ENCODE measurements around the gene PML.
A peak's percentile ranks its signal among the peaks of the same experiment; 100 is the strongest.
"Not testable (repeated sequence)": the region's sequence is repeated elsewhere in the genome, so short reads cannot be mapped to it uniquely, and the experiment has no call there.

PML gene

GRCh38 chr15:73959012-73959581 lies 35.4 kb upstream of the PML start:
- no peak for DNase-seq (ENCODE audit: low read depth)

- DNase-seq (ENCODE audit: low read depth) = no peak
Measured at GRCh38 chr15:73959801-73960200, 34.7 kb upstream of the PML start.

- not testable (repeated sequence) for DNase-seq (ENCODE audit: low read depth)
Measured at GRCh38 chr15:73960472-73961070, 33.9 kb upstream of the PML start.

DNA sequence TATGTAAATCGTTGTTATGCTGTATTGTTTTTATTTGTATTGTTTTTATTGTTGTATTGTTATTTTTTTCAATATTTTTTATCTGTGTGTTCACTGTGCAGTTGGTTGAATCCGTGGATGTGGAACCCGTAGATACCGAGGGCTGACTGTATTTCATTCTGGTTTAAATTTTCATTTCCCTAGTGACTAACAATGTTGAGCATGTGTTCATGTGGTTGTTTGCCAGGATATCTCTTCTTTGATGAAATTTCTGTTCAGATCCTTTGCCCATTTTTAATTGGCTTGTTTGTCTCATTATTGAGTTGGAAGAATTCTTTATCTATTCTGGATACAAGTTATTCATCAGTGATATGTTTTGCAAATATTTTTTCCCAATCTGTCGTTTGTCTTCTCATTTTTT lies 32.1 kb upstream of the PML start:
- no peak for DNase-seq (ENCODE audit: low read depth)

- DNase-seq (ENCODE audit: low read depth) = peak; percentile 77
Measured at GRCh38 chr15:73964736-73965093, 29.8 kb upstream of the PML start.

- DNase-seq (ENCODE audit: low read depth) = peak; percentile 28
Measured at GRCh38 chr15:73965094-73965757, 29.3 kb upstream of the PML start.

DNA sequence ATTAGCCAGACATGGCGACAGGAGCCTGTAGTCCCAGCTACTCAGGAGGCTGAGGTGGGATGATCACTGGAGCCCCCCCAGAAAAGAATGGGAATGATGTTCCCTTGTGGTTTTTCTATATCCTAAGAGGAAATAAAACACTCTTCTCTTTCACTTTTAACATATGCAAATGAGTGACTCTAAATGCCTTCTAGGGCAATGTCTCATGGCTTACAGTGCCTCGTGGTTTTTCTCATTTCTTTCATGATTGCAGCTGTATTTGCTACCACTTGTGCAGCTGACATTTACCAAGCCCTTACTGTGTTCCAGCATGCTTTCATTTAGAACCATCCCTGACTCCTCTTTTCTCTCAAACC lies 28.8 kb upstream of the PML start:
- DNase-seq (ENCODE audit: low read depth) = no peak

GRCh38 chr15:73968461-73968860 lies 26.1 kb upstream of the PML start:
- DNase-seq (ENCODE audit: low read depth) = no peak

- DNase-seq (ENCODE audit: low read depth) = no peak
Measured at GRCh38 chr15:73969151-73969759, 25.3 kb upstream of the PML start.

DNA sequence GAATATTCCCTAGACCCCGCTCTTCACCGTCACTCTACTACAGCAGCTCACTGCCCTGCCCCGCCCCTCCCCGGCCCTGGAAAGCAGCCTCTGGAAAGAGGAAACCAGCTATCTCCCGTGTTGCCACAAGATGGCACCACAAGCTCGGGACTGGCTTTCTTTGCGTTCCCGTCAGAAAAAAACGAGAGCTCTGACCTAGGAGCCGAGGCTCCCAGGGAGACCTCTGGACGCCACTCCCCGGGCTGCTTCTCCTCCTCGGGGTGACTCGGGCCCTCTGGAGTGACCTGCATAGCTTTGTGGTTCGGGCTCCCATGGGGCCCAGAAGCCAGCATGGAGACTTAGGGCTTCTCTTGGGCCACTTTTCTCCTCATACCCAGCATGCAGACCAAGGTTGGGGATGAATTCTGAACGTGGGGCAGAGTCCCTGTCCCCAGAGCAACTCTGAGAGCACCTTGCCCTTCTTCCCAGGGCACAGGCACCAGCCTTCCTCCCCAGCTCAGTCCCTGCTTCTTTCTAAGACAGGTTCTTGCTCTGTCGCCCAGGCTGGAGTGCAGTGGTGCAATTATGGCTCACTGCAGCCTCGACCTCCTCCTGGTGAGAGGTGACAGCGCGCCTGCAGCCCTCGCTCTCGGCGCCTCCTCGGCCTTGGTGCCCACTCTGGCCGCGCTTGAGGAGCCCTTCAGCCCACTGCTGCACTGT lies 21.4 kb upstream of the PML start:
- peak; percentile 67 for DNase-seq (ENCODE audit: low read depth)

- DNase-seq (ENCODE audit: low read depth) = not testable (repeated sequence)
Measured at GRCh38 chr15:73973683-73974200, 20.8 kb upstream of the PML start.

GRCh38 chr15:73975440-73976125 lies 18.9 kb upstream of the PML start:
- DNase-seq (ENCODE audit: low read depth) = not testable (repeated sequence)

DNA sequence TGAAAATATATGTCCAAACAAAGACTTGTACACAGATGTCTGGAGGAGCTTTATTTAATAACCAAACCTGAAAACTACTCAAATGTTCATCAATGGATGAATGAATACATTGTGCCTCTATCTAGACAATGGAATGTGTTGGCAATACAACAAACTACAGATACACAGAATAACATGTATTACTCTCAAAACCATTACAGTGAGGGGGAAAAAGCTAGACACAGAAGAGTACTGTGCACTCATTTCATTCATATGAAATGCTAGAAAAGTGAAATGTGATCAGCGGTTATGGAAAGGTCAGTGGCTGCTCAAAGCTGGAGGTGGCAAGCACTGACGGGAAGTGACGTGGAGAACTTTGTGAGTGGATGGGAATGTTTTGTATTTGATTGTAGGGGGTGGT lies 15.6 kb upstream of the PML start:
- DNase-seq (ENCODE audit: low read depth) = no peak

- DNase-seq (ENCODE audit: low read depth) = no peak
Measured at GRCh38 chr15:73979636-73980035, 14.9 kb upstream of the PML start.

DNA sequence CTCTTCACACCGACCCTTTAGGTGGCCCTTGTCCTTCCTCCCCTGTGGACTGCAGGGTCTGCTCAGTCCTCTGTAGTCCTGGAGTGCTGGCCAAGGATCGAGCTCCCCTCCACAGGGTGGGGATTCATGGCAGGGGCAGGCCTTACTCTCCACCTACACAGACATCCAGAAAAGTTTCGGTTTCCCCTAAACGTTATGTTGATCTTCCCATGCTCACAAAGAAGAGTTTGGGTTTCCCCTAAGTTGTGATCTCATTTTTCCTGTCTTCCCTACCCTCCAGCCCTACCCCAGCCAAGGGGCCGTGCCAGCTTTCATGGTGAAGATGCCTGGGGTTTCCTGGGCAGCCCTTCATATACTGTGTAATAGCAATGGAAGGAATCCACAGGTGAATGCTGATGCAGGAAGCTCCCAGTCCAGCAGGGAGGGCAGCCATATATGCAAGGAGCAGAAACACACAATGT lies 12.7 kb upstream of the PML start:
- no peak for DNase-seq (ENCODE audit: low read depth)

DNA sequence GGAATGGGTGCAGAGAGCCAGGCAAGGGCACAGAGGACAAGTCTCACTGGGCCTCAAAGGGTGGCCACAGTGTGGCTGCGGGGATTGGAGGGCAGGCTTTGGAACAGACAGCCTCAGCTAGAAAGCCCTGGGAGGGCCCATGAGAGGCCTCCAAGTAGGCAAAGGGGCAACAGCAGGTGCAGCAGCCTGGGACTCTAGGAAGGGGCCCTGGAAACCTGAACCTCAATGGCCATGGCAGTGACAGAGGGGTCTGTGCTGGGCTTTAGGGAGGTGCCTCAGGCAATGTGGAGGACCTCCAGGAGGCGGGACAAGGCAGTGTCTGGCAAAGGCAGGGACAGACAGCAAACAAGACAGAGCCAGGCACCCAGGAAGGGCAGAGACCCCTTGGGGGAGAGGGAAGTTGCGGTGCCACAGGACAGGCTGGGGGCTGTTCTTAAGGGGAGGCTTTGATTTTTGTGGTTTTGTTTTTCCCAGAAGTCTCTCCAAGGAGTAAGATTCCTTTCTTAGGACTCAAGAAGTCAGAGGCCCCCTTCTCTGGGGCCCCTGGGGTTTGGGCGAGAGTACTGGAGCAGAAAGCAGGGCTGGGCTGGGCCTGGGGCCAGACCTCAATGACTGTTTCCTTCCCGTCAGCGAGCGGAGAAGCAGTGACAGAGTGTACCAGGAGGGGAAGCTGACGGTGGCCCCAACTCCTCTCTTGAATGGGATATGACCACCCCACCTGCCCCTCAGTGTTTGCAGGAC lies 12.1 kb upstream of the PML start:
- DNase-seq (ENCODE audit: low read depth) = no peak

GRCh38 chr15:73983211-73983727 lies 11.2 kb upstream of the PML start:
- DNase-seq (ENCODE audit: low read depth) = no peak

- no peak for DNase-seq (ENCODE audit: low read depth)
Measured at GRCh38 chr15:73983773-73984172, 10.7 kb upstream of the PML start.

- DNase-seq (ENCODE audit: low read depth) = no peak
Measured at GRCh38 chr15:73984208-73984979, 10.1 kb upstream of the PML start.
